Left lung (tissue), 10 donors: Measurements from ENCODE around the gene ASMTL. TPM values are rescaled to one million over a fixed set of nuclear protein-coding genes. Genes with fewer than 3 reads are reported as not detected.

Experiments used
- ATAC-seq: fragments of 200-7000 bp; cut with Tn5 transposase; one replicate; pipeline ENCODE4 v1.9.1; 2020; ENCODE audit warnings: moderate library complexity
- DNase-seq, 4 donors: peaks; one replicate each; pipeline ENCODE4 v3.0.0-alpha.2; 2013 to 2020
- H3K27ac ChIP-seq, 2 donors: fragments of 200-600 bp; sonication (generic) in 1 of 2; one replicate each; pipeline versions ENCODE4 v1.5.0 to v1.8.0; 2020 to 2021
- H3K27me3 ChIP-seq, 2 donors: fragments of 200-600 bp; sonication (generic) in 1 of 2; one replicate each; pipeline versions ENCODE4 v1.5.0 to v1.8.0; 2020 to 2021
- H3K36me3 ChIP-seq, 2 donors: fragments of 200-600 bp; sonication (generic) in 1 of 2; one replicate each; pipeline versions ENCODE4 v1.5.0 to v1.8.0; 2020 to 2021
- H3K4me1 ChIP-seq, 2 donors: fragments of 200-600 bp; one replicate each; pipeline ENCODE4 v1.8.0; 2021
- H3K4me3 ChIP-seq, 2 donors: fragments of 200-600 bp; sonication (generic) in 1 of 2; one replicate each; pipeline versions ENCODE4 v1.5.0 to v1.8.0; 2020 to 2021; ENCODE audit warnings: mild to moderate bottlenecking in 1 of 2
- H3K9me3 ChIP-seq, 2 donors: fragments of 200-600 bp; sonication (generic) in 1 of 2; one replicate each; pipeline versions ENCODE4 v1.5.0 to v1.8.0; 2020 to 2021
- CTCF ChIP-seq, 2 donors: fragments of 200-600 bp; sonication (generic) in 1 of 2; IDR thresholded peaks; one replicate each; pipeline versions ENCODE4 v1.5.0 to v1.8.0; 2021; ENCODE audit warnings: antibody characterized with exemption in 2 of 2
- intact Hi-C, 2 donors: fragments of 100-400 bp; cut with DNase I; formaldehyde crosslinking; loops; one replicate each; pipeline versions ENCODE4 v1.11.2 to v1.14.2; 2022
- polyA plus RNA-seq, 6 donors: library from polyadenylated mRNA; unstranded; fragments of 120-200 nt; gene quantifications; one replicate each; pipeline ENCODE4 v1.2.1, GENCODE V29; 2013; ENCODE audit not compliant: insufficient read length in 6 of 6
- total RNA-seq, 2 donors: library from RNA; stranded (reverse); fragmentation: NEBNext Ultra II Directional; extraction: Animal tissue kit (Norgen Biotek cat#: 25700); gene quantifications; one replicate each; pipeline ENCODE4 v1.2.1, GENCODE V29; 2021
- donor health status: DM: no; HTN: yes; CAD: no.
- donor health status: DM: no; HTN: no; CAD: no.

ASMTL gene
- total and polyA plus RNA-seq, 8 donors: 18.6 to 32.0 (median 24.8) TPM

DNA sequence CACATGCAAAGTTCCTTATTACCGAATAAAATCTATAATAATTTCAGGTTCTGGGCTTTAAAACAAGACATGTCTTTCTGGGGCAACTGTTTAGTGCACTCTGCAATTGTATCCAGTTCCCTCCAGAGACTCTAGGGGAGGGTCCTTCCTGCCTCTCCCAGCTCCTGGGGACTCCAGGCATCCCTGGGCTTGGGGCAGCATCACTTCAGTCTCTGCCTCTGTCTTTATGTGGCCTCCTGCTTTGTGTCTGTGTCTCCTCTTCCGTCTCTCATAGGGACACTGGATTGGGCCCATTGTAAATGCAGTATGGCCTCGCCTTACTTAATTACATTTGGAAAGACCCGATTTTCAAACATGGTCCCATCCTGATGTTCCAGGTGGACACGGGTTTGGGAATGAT, 10.9 kb upstream of the ASMTL start:
- Histone ChIP-seq H3K27ac (peak overlapping the region in 1 of 2 donors; percentile 51), H3K4me1 (peaks cover 0 to 26% of the 10 kb centered on the region in 2 donors), H3K9me3 (no peaks in the 10 kb centered on the region), H3K4me3 (no peak overlapping the region), H3K36me3 (peaks cover 0 to 9% of the 10 kb centered on the region in 2 donors), H3K27me3 (peaks cover 0 to 51% of the 10 kb centered on the region in 2 donors)
- no peak for TF ChIP-seq CTCF (IDR thresholded peaks at IDR 0.05)
- intact Hi-C loops: no loop called here
- no peak for ATAC-seq
- no peak for DNase-seq

- H3K4me1 ChIP-seq: peaks cover 0 to 18% of the 10 kb centered on the region in 2 donors
- peak; percentile 53 for ATAC-seq
- H3K27ac ChIP-seq: peak overlapping the region in 1 of 2 donors; percentile 51
- peaks cover 0 to 43% of the 10 kb centered on the region in 2 donors for H3K27me3 ChIP-seq
- no peak for TF ChIP-seq CTCF (IDR thresholded peaks at IDR 0.05)
- peaks cover 0 to 9% of the 10 kb centered on the region in 2 donors for H3K36me3 ChIP-seq
- intact Hi-C loops: no loop called here
- H3K4me3 ChIP-seq: no peak overlapping the region
- peak in 1 of 4 donors; percentile 30 for DNase-seq
- no peaks in the 10 kb centered on the region for H3K9me3 ChIP-seq
These were observed 10.0 kb upstream of the ASMTL start for GRCh38 chrX:1462596-1463251.

GRCh38 chrX:1462110-1462509, 9.4 kb upstream of the ASMTL start:
- Histone ChIP-seq H3K36me3 (peaks cover 0 to 9% of the 10 kb centered on the region in 2 donors), H3K27ac (peak overlapping the region in 1 of 2 donors; percentile 51), H3K4me1 (peaks cover 0 to 14% of the 10 kb centered on the region in 2 donors), H3K4me3 (no peak overlapping the region), H3K27me3 (peaks cover 0 to 38% of the 10 kb centered on the region in 2 donors), H3K9me3 (no peaks in the 10 kb centered on the region)
- no peak for TF ChIP-seq CTCF (IDR thresholded peaks at IDR 0.05)
- DNase-seq (no peak), ATAC-seq (no peak)
- intact Hi-C loops: no loop called here

GRCh38 chrX:1455948-1456280, 3.2 kb upstream of the ASMTL start:
- Histone ChIP-seq H3K9me3 (no peaks in the 10 kb centered on the region), H3K4me3 (no peak overlapping the region), H3K36me3 (no peaks in the 10 kb centered on the region), H3K4me1 (peaks cover 0 to 12% of the 10 kb centered on the region in 2 donors), H3K27ac (no peak overlapping the region), H3K27me3 (no peaks in the 10 kb centered on the region)
- TF ChIP-seq CTCF (IDR thresholded peaks at IDR 0.05): no peak
- ATAC-seq (no peak), DNase-seq (no peak)
- intact Hi-C loops: loop anchor here in 1 of 2 donors (10.0 kb wide), 1 partner anchor 119 kb away; no protein-coding TSS in a partner anchor

DNA sequence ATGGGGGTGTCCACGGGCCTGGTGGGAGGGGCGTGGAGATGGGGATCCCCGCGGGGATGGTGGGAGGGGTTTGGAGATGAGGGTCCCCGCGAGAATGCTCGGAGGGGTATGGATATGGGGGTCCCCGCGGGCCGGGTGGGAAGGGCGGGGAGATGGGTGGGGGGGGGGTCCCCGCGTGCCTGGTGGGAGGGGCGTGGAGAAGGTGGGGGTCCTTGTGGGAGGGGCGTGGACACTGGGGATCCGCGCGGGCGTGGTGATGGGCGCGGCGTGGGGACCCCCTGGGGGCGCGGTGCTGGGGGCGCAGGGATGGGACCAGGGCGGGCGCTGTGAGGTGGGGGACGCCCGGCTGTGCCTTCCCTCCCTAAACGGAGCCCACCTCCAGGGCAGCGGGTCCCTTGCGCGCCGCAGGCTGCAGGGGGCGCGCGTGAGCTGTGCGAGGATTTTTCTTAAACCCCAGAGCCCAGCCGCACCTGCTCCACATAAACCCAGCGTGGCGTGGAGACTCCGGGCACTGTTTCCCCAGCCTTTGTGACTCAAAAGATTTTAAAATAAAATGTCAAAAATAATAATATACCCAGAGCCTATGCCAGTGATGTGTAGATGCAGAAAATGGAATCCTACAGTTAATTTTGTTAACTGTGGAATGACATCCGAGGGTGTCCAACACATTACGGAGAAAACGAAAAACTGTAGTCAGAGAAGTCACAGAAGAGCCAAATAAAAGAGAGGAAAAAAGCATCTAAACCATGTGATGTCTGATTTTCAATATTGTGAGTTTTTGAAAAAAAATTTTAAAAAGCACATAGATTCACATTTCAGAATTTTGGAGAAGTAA, 1.5 kb upstream of the ASMTL start:
- no peaks in the 10 kb centered on the region for H3K36me3 ChIP-seq
- peaks cover 0 to 12% of the 10 kb centered on the region in 2 donors for H3K4me1 ChIP-seq
- TF ChIP-seq CTCF (IDR thresholded peaks at IDR 0.05): peak; percentile 97
- ATAC-seq (peak; percentile 53), DNase-seq (peak; percentile 50 to 97 (median 84))
- H3K9me3 ChIP-seq: no peaks in the 10 kb centered on the region
- no peaks in the 10 kb centered on the region for H3K27me3 ChIP-seq
- peak overlapping the region in 1 of 2 donors; percentile 64 for H3K27ac ChIP-seq
- H3K4me3 ChIP-seq: peak overlapping the region; percentile 19 to 61
- intact Hi-C loops: loop anchor here in 1 of 2 donors (10.0 kb wide), 1 partner anchor 121 kb away; no protein-coding TSS in a partner anchor
